SK-N-MC (cell line): ENCODE results near the gene CYRIA.

ENCODE experiments used
- EZH2 ChIP-seq: fragments of 200-600 bp; sonication (generic); IDR thresholded peaks from one replicate; pipeline ENCODE4 v1.6.1; 2017; ENCODE audit warnings: antibody characterized with exemption
- FOXP2 ChIP-seq: optimal IDR thresholded peaks from 2 replicates; pipeline ENCODE3; 2011; ENCODE audit warnings: mild to moderate bottlenecking, moderate library complexity; ENCODE audit not compliant: insufficient read depth; ENCODE audit errors: extremely low read length, control extremely low read depth
- POLR2AphosphoS5 ChIP-seq: IDR thresholded peaks from 2 replicates; pipeline ENCODE4 v1.6.1; 2012; ENCODE audit warnings: mild to moderate bottlenecking, low read depth, low read length, borderline replicate concordance

DNA sequence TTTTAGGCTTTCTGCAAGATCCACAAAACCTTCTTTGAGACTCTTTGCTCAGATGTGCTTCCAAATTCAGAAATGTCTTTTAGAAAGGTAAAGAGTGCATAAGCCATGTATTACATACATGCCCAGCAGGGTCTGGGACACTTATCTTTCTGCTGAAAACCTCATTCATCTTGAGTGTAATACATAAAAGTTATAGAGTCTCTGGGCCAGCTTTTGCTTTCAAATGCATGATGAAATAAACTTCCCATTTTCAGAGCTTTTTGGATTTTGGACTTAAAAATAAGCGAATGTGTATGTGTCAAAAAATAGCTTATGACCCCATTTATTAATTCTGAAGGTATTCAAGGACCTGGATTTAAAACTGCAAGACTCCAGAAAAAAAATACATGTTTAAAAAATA, 8.0 kb downstream of the CYRIA start:
- TF ChIP-seq EZH2 (no peak), POLR2AphosphoS5 (no peak), FOXP2 (no peak)
